Suprapubic skin (tissue), 3 donors: ENCODE results near the gene SPATC1L.

Source experiments
- CTCF ChIP-seq, 2 donors: fragments of 200-600 bp in 1 of 2; fragments of 450-650 bp in 1 of 2; sonication (generic) in 1 of 2; IDR thresholded peaks; one replicate each; pipeline ENCODE4 v1.5.1; 2016 to 2019; ENCODE audit warnings: antibody characterized with exemption in 2 of 2, mild to moderate bottlenecking in 1 of 2, moderate library complexity in 1 of 2
- EP300 ChIP-seq: sonication (generic); formaldehyde crosslinking; IDR thresholded peaks from one replicate; pipeline ENCODE4 v1.6.1; 2017; ENCODE audit warnings: antibody characterized with exemption
- POLR2A ChIP-seq, 2 donors: fragments of 450-650 bp; IDR thresholded peaks; one replicate each; pipeline ENCODE4 v1.6.1; 2017; ENCODE audit warnings: antibody characterized with exemption in 2 of 2, mild to moderate bottlenecking in 2 of 2, moderate library complexity in 2 of 2

GRCh38 chr21:46114963-46115362 is 69.3 kb downstream of the SPATC1L start:
- TF ChIP-seq POLR2A (IDR thresholded peaks at IDR 0.05) (no peak), CTCF (IDR thresholded peaks at IDR 0.05) (no peak), EP300 (no peak)
